CD14-positive monocyte (primary cell): ENCODE data around the gene CHRNE. TPM values are rescaled to one million over a fixed set of nuclear protein-coding genes. Genes with fewer than 3 reads are reported as not detected.
A peak's percentile ranks its signal among the peaks of the same experiment; 100 is the strongest.

Source experiments
- DNase-seq, 3 donors: peaks; one replicate each; pipeline ENCODE4 v3.0.0-alpha.2; 2011 to 2022
- H2AFZ ChIP-seq: 2 replicates; pipeline ENCODE4 v1.6.0; 2012; ENCODE audit warnings: mild to moderate bottlenecking, low read depth, low read length, inconsistent platforms; ENCODE audit not compliant: insufficient read depth, poor library complexity, severe bottlenecking
- H3K27ac ChIP-seq, 2 donors: 1 replicate in 1 of 2; 2 replicates in 1 of 2; pipeline ENCODE4 v1.5.1; 2012 to 2013; ENCODE audit warnings: low read length in 2 of 2, control low read depth in 1 of 2, inconsistent platforms in 1 of 2, low read depth in 1 of 2, mild to moderate bottlenecking in 1 of 2
- H3K27me3 ChIP-seq, 2 donors: one replicate each; pipeline versions ENCODE4 v1.6.0 to v1.6.1; 2011 to 2013; ENCODE audit warnings: low read length in 2 of 2; ENCODE audit not compliant: control insufficient read depth in 2 of 2, insufficient read depth in 2 of 2
- H3K36me3 ChIP-seq, 2 donors: replicated peaks in 1 of 2; 1 replicate in 1 of 2; 2 replicates in 1 of 2; pipeline versions ENCODE4 v1.5.1 to v1.6.1; 2012 to 2013; ENCODE audit warnings: low read length in 2 of 2, control low read depth in 1 of 2, inconsistent platforms in 1 of 2, mild to moderate bottlenecking in 1 of 2; ENCODE audit not compliant: insufficient read depth in 2 of 2, control insufficient read depth in 1 of 2
- H3K4me1 ChIP-seq, 2 donors: 1 replicate in 1 of 2; 2 replicates in 1 of 2; pipeline versions ENCODE4 v1.5.1 to v1.6.1; 2012 to 2013; ENCODE audit warnings: low read length in 2 of 2, control low read depth in 1 of 2, inconsistent platforms in 1 of 2, mild to moderate bottlenecking in 1 of 2, moderate library complexity in 1 of 2; ENCODE audit not compliant: insufficient read depth in 2 of 2, control insufficient read depth in 1 of 2
- H3K4me2 ChIP-seq: replicated peaks from 2 replicates; pipeline ENCODE3; 2012; ENCODE audit warnings: low read length, moderate library complexity, mild to moderate bottlenecking; ENCODE audit not compliant: poor library complexity, severe bottlenecking; ENCODE audit errors: extremely low read depth
- H3K4me3 ChIP-seq, 3 experiments: fragments of 200-600 bp in 1 of 3; sonication (generic) in 1 of 3; replicated peaks in 1 of 3; 1 replicate in 2 of 3; 2 replicates in 1 of 3; pipeline ENCODE4 v1.5.1; 2011 to 2013; ENCODE audit warnings: low read length in 3 of 3, mild to moderate bottlenecking in 3 of 3, control low read depth in 2 of 3, low read depth in 2 of 3, inconsistent platforms in 1 of 3, moderate library complexity in 1 of 3
- H3K79me2 ChIP-seq: 2 replicates; pipeline ENCODE4 v1.6.0; 2012; ENCODE audit warnings: mild to moderate bottlenecking, control low read depth, inconsistent platforms, low read length, moderate library complexity; ENCODE audit not compliant: insufficient read depth
- H3K9ac ChIP-seq: 2 replicates; pipeline ENCODE4 v1.6.0; 2017; ENCODE audit warnings: low read length, mild to moderate bottlenecking; ENCODE audit not compliant: insufficient read depth, poor library complexity, severe bottlenecking
- H3K9me3 ChIP-seq, 2 donors: replicated peaks in 1 of 2; 1 replicate in 1 of 2; 2 replicates in 1 of 2; pipeline versions ENCODE4 v1.5.1 to v1.6.1; 2012 to 2013; ENCODE audit warnings: low read length in 2 of 2, control low read depth in 1 of 2; ENCODE audit not compliant: control insufficient read depth in 1 of 2, insufficient read depth in 1 of 2
- H4K20me1 ChIP-seq: 2 replicates; pipeline ENCODE4 v1.6.0; 2012; ENCODE audit warnings: mild to moderate bottlenecking, low read length, control low read depth, moderate library complexity; ENCODE audit not compliant: insufficient read depth
- H3K27ac Mint-ChIP-seq, 7 donors: one replicate each; pipeline ENCODE4 v1.8.0; 2020; ENCODE audit warnings: mild to moderate bottlenecking in 7 of 7, mixed read lengths in 7 of 7, moderate library complexity in 6 of 7, inconsistent platforms in 2 of 7
- H3K27me3 Mint-ChIP-seq, 3 donors: one replicate each; pipeline ENCODE4 v1.8.0; 2021 to 2022; ENCODE audit warnings: low read depth in 3 of 3, mild to moderate bottlenecking in 3 of 3, mixed read lengths in 3 of 3, moderate library complexity in 3 of 3, inconsistent platforms in 1 of 3
- H3K36me3 Mint-ChIP-seq, 2 donors: one replicate each; pipeline ENCODE4 v1.8.0; 2020; ENCODE audit warnings: mixed read lengths in 2 of 2, inconsistent platforms in 1 of 2, mild to moderate bottlenecking in 1 of 2
- H3K4me1 Mint-ChIP-seq: one replicate; pipeline ENCODE4 v1.8.0; 2020; ENCODE audit warnings: mild to moderate bottlenecking, mixed read lengths
- H3K4me3 Mint-ChIP-seq, 2 donors: one replicate each; pipeline ENCODE4 v1.8.0; 2020; ENCODE audit warnings: mild to moderate bottlenecking in 2 of 2, mixed read lengths in 2 of 2, moderate library complexity in 1 of 2
- H3K9me3 Mint-ChIP-seq, 7 donors: one replicate each; pipeline ENCODE4 v1.8.0; 2020 to 2022; ENCODE audit warnings: mixed read lengths in 7 of 7, mild to moderate bottlenecking in 6 of 7, moderate library complexity in 6 of 7, inconsistent platforms in 2 of 7
- WGBS: methylation state at CpG from one replicate; pipeline ENCODE4 v1.1.5; 2013; ENCODE audit warnings: missing lambda C conversion rate; ENCODE audit not compliant: insufficient coverage; 5-methylcytosine and 5-hydroxymethylcytosine counted together
- intact Hi-C, 2 donors: fragments of 100-400 bp; cut with micrococcal nuclease; formaldehyde crosslinking; loops; one replicate each; pipeline versions ENCODE4 v1.15.0 to v1.15.1; 2023
- polyA plus RNA-seq, 3 donors: library from polyadenylated mRNA; depleted of rRNA in 1 of 3; unstranded in 2 of 3; stranded (reverse) in 1 of 3; fragments of 300-500 nt in 2 of 3; fragments of >200 nt in 1 of 3; fragmentation: Illumina TruSeq in 2 of 3; gene quantifications; 1 replicate in 2 of 3; 2 replicates in 1 of 3; pipeline ENCODE4 v1.2.3, GENCODE V29; 2012 to 2021
- TF ChIP-seq, protein P1 (sequence below): fragments of 200-600 bp; IDR thresholded peaks from one replicate; pipeline ENCODE4 v1.8.0; 2022; ENCODE audit warnings: antibody characterized with exemption, mild to moderate bottlenecking

CHRNE gene
- polyA plus RNA-seq, 3 donors, result 0.54 to 12.6 (median 2.1) TPM

DNA sequence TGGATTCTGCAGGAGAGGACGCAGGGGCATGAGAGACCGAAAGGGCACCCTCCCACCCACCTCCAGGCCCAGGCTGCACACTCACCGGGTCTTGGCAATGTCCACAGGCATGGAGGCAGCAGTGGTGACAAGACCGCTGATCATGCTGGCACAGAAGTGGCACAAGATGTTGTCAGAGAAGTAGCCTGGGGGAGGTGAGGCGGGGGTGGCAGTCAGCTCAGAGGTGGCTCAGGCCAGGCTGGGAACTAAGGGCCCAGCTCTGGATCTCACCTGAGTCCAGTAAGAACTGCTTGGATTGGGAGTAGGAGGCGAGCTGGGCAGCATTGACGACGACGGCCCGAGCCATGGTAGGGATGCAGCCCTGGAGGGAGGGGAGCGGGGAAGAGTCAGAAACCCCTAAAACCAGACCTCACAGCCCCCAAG lies 35.2 kb upstream of the CHRNE start:
- H3K36me3 ChIP-seq, result peaks cover 28 to 37% of the 10 kb centered on the region in 2 donors
- no peak overlapping the region for H3K9ac ChIP-seq
- peak overlapping the region in 1 of 2 donors; percentile 94 for H3K27ac ChIP-seq
- H3K36me3 Mint-ChIP-seq, result peaks cover 43% of the 10 kb centered on the region in 2 donors
- H2AFZ ChIP-seq, result no peak overlapping the region
- H3K4me1 Mint-ChIP-seq, result peaks cover 59% of the 10 kb centered on the region
- no peak for DNase-seq
- H3K9me3 ChIP-seq, result no peaks in the 10 kb centered on the region
- TF ChIP-seq, protein P1, sequence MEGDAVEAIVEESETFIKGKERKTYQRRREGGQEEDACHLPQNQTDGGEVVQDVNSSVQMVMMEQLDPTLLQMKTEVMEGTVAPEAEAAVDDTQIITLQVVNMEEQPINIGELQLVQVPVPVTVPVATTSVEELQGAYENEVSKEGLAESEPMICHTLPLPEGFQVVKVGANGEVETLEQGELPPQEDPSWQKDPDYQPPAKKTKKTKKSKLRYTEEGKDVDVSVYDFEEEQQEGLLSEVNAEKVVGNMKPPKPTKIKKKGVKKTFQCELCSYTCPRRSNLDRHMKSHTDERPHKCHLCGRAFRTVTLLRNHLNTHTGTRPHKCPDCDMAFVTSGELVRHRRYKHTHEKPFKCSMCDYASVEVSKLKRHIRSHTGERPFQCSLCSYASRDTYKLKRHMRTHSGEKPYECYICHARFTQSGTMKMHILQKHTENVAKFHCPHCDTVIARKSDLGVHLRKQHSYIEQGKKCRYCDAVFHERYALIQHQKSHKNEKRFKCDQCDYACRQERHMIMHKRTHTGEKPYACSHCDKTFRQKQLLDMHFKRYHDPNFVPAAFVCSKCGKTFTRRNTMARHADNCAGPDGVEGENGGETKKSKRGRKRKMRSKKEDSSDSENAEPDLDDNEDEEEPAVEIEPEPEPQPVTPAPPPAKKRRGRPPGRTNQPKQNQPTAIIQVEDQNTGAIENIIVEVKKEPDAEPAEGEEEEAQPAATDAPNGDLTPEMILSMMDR, result no peak
- H3K4me3 Mint-ChIP-seq, result no peak overlapping the region
- peaks cover 41% of the 10 kb centered on the region for H4K20me1 ChIP-seq
- no peak overlapping the region for H3K4me2 ChIP-seq
- intact Hi-C loops, result loop anchor here in 1 of 2 donors (5.0 kb wide), 1 partner anchor 39 kb away; no protein-coding TSS in a partner anchor
- H3K79me2 ChIP-seq, result peaks cover 52% of the 10 kb centered on the region
- H3K27me3 Mint-ChIP-seq, result peaks cover 6 to 11% (median 7%) of the 10 kb centered on the region in 3 donors
- H3K4me1 ChIP-seq, result peaks cover 52 to 59% of the 10 kb centered on the region in 2 donors
- whole genome bisulfite sequencing, result 88% methylated on average over 3 of the region's 11 CpGs
- H3K4me3 ChIP-seq, result no peak overlapping the region
- no peaks in the 10 kb centered on the region for H3K27me3 ChIP-seq
- peak overlapping the region in 2 of 7 donors; percentile 26 to 73 for H3K27ac Mint-ChIP-seq
- no peaks in the 10 kb centered on the region for H3K9me3 Mint-ChIP-seq

DNA sequence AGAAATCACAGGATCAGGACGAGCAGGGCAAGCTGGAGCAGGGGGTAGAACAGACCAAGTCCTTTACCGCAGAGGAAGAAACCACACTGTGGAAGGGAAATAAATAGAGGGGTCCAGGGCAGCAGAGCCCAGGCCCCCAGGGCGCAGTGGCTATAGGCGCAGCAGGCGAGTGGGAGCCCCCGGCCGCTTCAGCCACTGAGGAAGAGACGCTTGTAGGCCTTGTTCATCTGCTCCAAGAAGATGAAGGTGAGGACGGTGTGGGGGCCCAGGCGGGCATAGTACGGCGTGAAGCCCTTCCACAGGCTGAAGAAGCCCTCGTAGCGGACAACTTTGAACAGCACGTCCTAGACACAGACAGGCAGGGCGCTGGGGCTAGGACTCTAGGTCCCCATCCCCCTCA lies 34.7 kb upstream of the CHRNE start:
- H3K27ac ChIP-seq, result no peak overlapping the region
- TF ChIP-seq, protein P1, result no peak
- Mint-ChIP-seq H3K27me3 (peaks cover 7 to 13% (median 8%) of the 10 kb centered on the region in 3 donors), H3K4me3 (no peak overlapping the region), H3K4me1 (peaks cover 59% of the 10 kb centered on the region), H3K9me3 (no peaks in the 10 kb centered on the region), H3K36me3 (peaks cover 38% of the 10 kb centered on the region in 2 donors), H3K27ac (no peak overlapping the region)
- peaks cover 47% of the 10 kb centered on the region for H3K79me2 ChIP-seq
- H3K4me2 ChIP-seq, result no peak overlapping the region
- peaks cover 23 to 32% of the 10 kb centered on the region in 2 donors for H3K36me3 ChIP-seq
- DNase-seq, result no peak
- H4K20me1 ChIP-seq, result peaks cover 36% of the 10 kb centered on the region
- intact Hi-C loops, result loop anchor here in 1 of 2 donors (5.0 kb wide), 1 partner anchor 40 kb away; no protein-coding TSS in a partner anchor
- no peak overlapping the region for H3K4me3 ChIP-seq
- no peak overlapping the region for H2AFZ ChIP-seq
- WGBS, result 94% methylated on average over 14 of the region's 16 CpGs
- no peaks in the 10 kb centered on the region for H3K9me3 ChIP-seq
- H3K9ac ChIP-seq, result no peak overlapping the region
- peaks cover 52 to 59% of the 10 kb centered on the region in 2 donors for H3K4me1 ChIP-seq
- no peaks in the 10 kb centered on the region for H3K27me3 ChIP-seq
